K562 treated with DMSO at 1 percent for 12 hours (cell line): ENCODE results near the gene SMLR1. TPM values are rescaled to one million over a fixed set of nuclear protein-coding genes. Genes with fewer than 3 reads are reported as not detected.

Experiments used
- total RNA-seq: library from RNA; unstranded; fragments of 300-600 nt; gene quantifications from 2 replicates; pipeline ENCODE4 v1.2.3, GENCODE V29; 2022; ENCODE audit not compliant: insufficient read depth

Gene SMLR1
- not detected in 2 replicates for total RNA-seq

DNA sequence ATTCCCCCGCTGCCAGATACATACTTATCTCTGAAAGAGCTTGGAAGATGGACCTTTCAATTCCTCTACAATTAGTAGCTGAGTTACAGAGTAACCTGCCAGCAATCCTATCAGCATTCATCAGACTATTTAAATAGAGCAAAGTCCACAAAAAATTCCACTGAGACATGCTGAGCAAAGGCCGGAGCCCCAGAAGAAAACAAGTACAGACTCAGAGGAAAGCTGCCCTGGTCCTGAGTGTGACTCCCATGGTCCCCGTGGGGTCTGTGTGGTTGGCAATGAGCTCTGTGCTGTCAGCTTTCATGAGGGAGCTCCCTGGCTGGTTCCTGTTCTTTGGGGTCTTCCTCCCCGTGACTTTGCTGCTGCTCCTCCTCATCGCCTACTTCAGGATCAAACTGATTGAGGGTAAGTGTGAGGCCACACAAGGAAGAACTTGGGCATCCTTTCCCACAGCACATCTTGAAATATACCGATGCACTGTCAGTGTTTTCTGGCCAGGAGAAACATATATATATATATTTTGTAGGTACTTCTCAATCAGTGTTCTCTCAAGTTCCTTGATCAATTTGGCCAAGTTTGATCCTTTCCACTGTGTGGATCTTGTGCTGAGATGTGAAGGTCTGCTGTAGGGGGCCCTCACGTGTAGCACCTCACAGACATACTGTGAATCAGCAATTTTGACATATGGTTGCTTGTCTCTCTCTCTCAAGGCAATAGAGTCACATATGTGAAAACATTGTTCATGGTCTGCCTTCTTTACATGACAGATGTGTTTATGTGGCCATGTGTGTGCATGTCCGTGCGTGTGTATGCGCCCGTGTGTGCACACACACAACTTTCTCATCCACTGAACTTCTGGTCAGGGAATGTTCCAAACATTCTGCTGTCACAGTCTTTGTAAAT is at the start of gene SMLR1:
TSS of gene SMLR1 (plus strand) at position 160 of the 903 bp plus-strand sequence. CDS start at position 168, 8 bp downstream.

Other genes starting within 250 kb of the SMLR1 start
- gene EPB41L2, start 235.8 kb downstream of the SMLR1 start, total RNA-seq = 16.0 and 33.2 TPM in 2 replicates